Measurements from ENCODE around the gene CDR2.

CDR2 gene

DNA sequence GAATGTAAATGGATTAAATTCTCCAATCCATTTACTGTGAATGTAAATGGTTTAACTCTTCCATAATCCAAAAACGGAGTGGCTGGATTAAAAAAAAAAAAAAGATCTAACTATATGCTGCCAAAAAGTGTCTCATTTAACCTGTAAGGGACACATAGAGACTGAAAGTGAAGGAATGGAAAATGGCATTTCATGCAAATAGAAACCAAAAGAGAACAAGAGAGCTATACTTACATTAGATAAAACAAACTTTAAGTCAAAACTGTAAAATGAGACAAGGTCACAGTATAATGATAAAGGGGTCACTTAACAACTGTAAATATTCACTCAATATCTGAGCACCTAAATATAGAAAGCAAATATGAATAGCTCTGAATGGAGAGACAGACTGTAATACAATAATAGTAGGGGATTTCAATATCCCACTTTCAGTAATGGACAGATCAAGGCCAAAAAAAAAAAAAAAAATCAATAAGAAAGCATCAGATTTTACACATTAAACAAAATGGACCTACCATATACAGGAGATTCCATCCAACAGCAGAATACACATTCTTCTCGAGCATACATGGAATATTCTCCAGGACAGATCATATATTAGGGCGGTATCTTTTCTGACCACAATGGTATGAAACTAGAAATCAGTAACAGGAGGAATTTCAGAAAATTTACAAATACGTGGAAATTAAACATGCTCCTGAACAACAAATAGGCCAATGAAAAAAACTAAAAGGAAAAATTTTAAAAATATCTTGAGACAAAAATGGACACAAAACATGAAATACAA, 36.4 kb downstream of the CDR2 start:
- Histone ChIP-seq H3K9ac (ENCODE audit: low read depth in 1 of 2, low read length in 2 of 2) (no peak overlapping the region), H3K36me3 (ENCODE audit: control insufficient read depth in 2 of 2, insufficient read depth in 2 of 2, low read length in 2 of 2) (peaks cover 28 to 31% of the 10 kb centered on the region in 2 donors), H3K27me3 (ENCODE audit: control insufficient read depth in 2 of 2, insufficient read depth in 2 of 2, low read length in 2 of 2) (no peaks in the 10 kb centered on the region), H3K4me1 (ENCODE audit: control insufficient read depth in 2 of 2, insufficient read depth in 2 of 2, low read length in 2 of 2) (no peaks in the 10 kb centered on the region), H3K4me3 (ENCODE audit: low read length in 2 of 2) (no peak overlapping the region), H3K9me3 (ENCODE audit: control insufficient read depth in 2 of 2, low read length in 2 of 2) (peaks cover 2 to 3% of the 10 kb centered on the region in 2 donors), H3K27ac (ENCODE audit: low read depth in 2 of 2, low read length in 2 of 2) (no peak overlapping the region)

DNA sequence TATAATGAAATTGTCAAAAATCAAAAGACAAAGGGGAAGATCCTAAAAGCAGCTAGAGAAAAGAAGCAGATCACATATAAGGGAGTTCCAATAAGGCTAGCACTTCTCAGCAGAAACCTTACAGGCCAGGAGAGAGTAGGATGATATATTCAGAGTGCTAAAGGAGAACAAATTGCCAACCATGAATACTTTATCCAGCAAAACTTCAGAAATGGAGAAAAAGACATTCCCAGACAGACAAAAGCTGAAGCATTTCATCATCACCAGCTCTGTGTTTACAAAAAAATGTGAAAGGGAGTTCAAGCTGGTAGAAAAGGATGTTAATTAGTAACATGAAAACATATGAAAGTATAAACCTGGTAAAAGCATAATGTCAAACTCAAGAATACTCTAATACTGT, 37.4 kb downstream of the CDR2 start:
- H3K36me3 ChIP-seq (ENCODE audit: control insufficient read depth in 2 of 2, insufficient read depth in 2 of 2, low read length in 2 of 2), result peaks cover 32 to 38% of the 10 kb centered on the region in 2 donors
- H3K4me1 ChIP-seq (ENCODE audit: control insufficient read depth in 2 of 2, insufficient read depth in 2 of 2, low read length in 2 of 2), result no peaks in the 10 kb centered on the region
- H3K9ac ChIP-seq (ENCODE audit: low read depth in 1 of 2, low read length in 2 of 2), result no peak overlapping the region
- H3K27me3 ChIP-seq (ENCODE audit: control insufficient read depth in 2 of 2, insufficient read depth in 2 of 2, low read length in 2 of 2), result no peaks in the 10 kb centered on the region
- no peak overlapping the region for H3K4me3 ChIP-seq (ENCODE audit: low read length in 2 of 2)
- peaks cover 2 to 3% of the 10 kb centered on the region in 2 donors for H3K9me3 ChIP-seq (ENCODE audit: control insufficient read depth in 2 of 2, low read length in 2 of 2)
- H3K27ac ChIP-seq (ENCODE audit: low read depth in 2 of 2, low read length in 2 of 2), result no peak overlapping the region

DNA sequence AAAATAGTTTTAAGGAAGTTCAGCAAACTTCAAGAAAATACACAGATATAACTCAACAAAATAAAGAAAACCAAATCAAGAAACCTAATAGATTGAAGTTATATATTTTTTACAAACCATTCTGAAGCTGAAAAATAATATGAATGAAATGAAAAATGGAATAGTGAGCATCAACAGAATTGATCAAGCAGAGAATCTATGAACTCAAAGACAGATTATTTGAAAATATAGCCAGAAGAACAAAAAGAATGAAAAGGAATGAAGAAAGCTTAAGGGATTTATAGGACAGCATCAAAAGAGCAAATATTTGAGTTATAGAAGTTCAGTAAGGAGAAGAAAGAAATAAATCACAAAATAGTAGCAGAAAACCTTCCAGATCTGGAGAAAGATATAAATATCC, 37.8 kb downstream of the CDR2 start:
- no peak overlapping the region for H3K4me3 ChIP-seq (ENCODE audit: low read length in 2 of 2)
- peaks cover 36 to 43% of the 10 kb centered on the region in 2 donors for H3K36me3 ChIP-seq (ENCODE audit: control insufficient read depth in 2 of 2, insufficient read depth in 2 of 2, low read length in 2 of 2)
- H3K27me3 ChIP-seq (ENCODE audit: control insufficient read depth in 2 of 2, insufficient read depth in 2 of 2, low read length in 2 of 2), result no peaks in the 10 kb centered on the region
- peaks cover 2 to 3% of the 10 kb centered on the region in 2 donors for H3K9me3 ChIP-seq (ENCODE audit: control insufficient read depth in 2 of 2, low read length in 2 of 2)
- H3K4me1 ChIP-seq (ENCODE audit: control insufficient read depth in 2 of 2, insufficient read depth in 2 of 2, low read length in 2 of 2), result no peaks in the 10 kb centered on the region
- no peak overlapping the region for H3K9ac ChIP-seq (ENCODE audit: low read depth in 1 of 2, low read length in 2 of 2)
- no peak overlapping the region for H3K27ac ChIP-seq (ENCODE audit: low read depth in 2 of 2, low read length in 2 of 2)

DNA sequence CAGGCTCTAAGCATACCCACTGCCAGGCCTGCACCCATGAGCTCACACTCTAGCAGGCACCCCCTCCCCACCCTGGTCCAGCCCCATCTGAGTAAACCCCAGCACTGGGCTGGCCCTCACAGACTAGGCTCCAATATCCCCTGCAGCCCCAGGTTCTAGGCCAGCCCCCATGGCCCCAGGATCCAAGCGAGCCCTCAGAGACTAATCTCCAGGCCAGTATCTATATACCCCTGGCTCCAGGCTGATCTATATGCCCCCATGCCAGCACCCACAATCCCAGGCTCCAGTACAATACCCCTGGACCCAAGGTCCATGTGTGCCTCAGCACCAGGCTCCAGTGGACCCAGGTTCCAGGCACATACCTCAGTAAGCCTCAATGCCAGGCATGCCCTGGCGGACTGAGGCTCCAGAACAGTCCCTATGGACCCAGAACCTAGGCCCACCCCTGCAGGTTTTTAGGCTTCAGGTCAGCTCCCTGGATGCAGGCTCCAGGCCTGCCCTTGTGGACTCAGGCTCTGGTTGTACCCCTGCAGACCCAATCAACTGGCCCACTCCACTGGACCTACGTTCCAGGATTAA, 38.7 kb downstream of the CDR2 start:
- Histone ChIP-seq H3K4me1 (ENCODE audit: control insufficient read depth in 2 of 2, insufficient read depth in 2 of 2, low read length in 2 of 2) (no peaks in the 10 kb centered on the region), H3K9ac (ENCODE audit: low read depth in 1 of 2, low read length in 2 of 2) (no peak overlapping the region), H3K9me3 (ENCODE audit: control insufficient read depth in 2 of 2, low read length in 2 of 2) (peaks cover 2 to 3% of the 10 kb centered on the region in 2 donors), H3K4me3 (ENCODE audit: low read length in 2 of 2) (no peak overlapping the region), H3K27ac (ENCODE audit: low read depth in 2 of 2, low read length in 2 of 2) (no peak overlapping the region), H3K36me3 (ENCODE audit: control insufficient read depth in 2 of 2, insufficient read depth in 2 of 2, low read length in 2 of 2) (peaks cover 39 to 46% of the 10 kb centered on the region in 2 donors), H3K27me3 (ENCODE audit: control insufficient read depth in 2 of 2, insufficient read depth in 2 of 2, low read length in 2 of 2) (no peaks in the 10 kb centered on the region)

DNA sequence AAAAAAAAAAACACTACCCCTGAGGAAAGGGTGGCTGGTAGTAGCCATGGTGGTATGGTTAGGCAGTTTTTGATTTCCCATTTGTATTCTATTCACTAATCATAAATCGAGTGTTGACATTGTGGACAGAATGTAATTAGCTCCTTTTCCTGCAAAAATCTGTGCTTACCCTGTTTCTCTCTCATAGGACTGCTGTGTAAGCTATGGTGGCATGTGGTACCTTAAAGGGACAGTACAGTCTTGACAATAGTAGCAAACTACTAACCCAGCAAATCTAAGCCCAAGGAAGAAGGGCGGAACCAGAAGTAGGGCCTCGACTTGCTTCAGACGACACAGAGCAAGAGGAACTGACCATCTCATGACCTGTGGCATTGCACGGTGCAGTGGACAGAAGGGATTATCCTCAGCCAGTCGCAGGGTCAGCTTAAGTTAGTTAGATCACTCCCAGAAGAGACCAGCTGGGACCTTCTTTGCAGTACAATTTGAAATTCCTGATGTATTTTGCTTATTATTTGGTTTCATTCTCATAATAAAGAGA, 40.9 kb downstream of the CDR2 start:
- Histone ChIP-seq H3K9me3 (ENCODE audit: control insufficient read depth in 2 of 2, low read length in 2 of 2) (peaks cover 2 to 3% of the 10 kb centered on the region in 2 donors), H3K36me3 (ENCODE audit: control insufficient read depth in 2 of 2, insufficient read depth in 2 of 2, low read length in 2 of 2) (peaks cover 46 to 52% of the 10 kb centered on the region in 2 donors), H3K9ac (ENCODE audit: low read depth in 1 of 2, low read length in 2 of 2) (no peak overlapping the region), H3K4me3 (ENCODE audit: low read length in 2 of 2) (no peak overlapping the region), H3K27ac (ENCODE audit: low read depth in 2 of 2, low read length in 2 of 2) (no peak overlapping the region), H3K27me3 (ENCODE audit: control insufficient read depth in 2 of 2, insufficient read depth in 2 of 2, low read length in 2 of 2) (no peaks in the 10 kb centered on the region), H3K4me1 (ENCODE audit: control insufficient read depth in 2 of 2, insufficient read depth in 2 of 2, low read length in 2 of 2) (no peaks in the 10 kb centered on the region)

DNA sequence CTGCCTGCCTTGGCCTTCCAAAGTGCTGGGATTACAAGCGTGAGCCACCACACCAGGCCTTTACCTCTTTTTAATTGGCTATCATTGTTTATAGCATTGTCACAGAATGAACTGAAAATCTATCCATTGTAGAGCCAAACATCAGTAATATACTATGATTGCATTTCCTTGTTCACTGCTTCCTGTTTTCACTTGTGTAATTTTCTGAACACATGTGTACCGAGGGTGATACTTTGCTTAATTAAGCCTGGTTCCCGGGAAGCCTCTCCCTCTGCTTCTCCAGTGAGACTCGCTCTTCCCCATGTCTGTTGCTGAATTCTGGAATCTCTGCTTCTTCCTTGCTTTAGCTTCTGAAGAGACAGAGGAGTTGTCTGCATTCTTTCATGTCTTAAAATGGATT, 44.1 kb downstream of the CDR2 start:
- Histone ChIP-seq H3K27ac (ENCODE audit: low read depth in 2 of 2, low read length in 2 of 2) (no peak overlapping the region), H3K4me1 (ENCODE audit: control insufficient read depth in 2 of 2, insufficient read depth in 2 of 2, low read length in 2 of 2) (no peaks in the 10 kb centered on the region), H3K9ac (ENCODE audit: low read depth in 1 of 2, low read length in 2 of 2) (no peak overlapping the region), H3K4me3 (ENCODE audit: low read length in 2 of 2) (no peak overlapping the region), H3K27me3 (ENCODE audit: control insufficient read depth in 2 of 2, insufficient read depth in 2 of 2, low read length in 2 of 2) (no peaks in the 10 kb centered on the region), H3K36me3 (ENCODE audit: control insufficient read depth in 2 of 2, insufficient read depth in 2 of 2, low read length in 2 of 2) (peaks cover 56 to 61% of the 10 kb centered on the region in 2 donors), H3K9me3 (ENCODE audit: control insufficient read depth in 2 of 2, low read length in 2 of 2) (no peaks in the 10 kb centered on the region)

DNA sequence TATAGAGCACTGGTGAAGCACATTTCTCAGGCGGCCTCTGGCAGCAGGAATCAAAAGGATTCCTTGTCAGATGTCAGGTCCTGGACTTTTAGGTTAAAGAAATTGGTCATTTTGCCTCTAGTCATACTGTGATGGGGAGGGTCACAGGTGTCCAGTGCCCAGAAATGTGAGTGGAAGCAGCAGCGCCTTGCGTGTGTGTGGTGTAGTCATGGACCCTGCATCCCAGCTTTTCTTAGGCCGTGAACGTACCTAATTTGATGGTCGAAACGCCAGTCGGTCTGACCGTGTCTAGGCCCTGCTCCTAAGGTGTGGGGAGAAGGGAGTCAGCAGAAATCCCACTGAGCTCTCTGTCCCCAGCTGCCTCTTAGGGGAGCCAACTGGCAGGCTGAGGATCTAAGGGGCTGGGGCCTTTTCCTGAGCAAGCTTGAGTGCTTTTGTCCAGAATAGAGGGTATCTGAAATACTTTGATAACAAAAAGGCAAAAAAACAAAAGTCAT, 45.2 kb downstream of the CDR2 start:
- no peak overlapping the region for H3K9ac ChIP-seq (ENCODE audit: low read depth in 1 of 2, low read length in 2 of 2)
- H3K27me3 ChIP-seq (ENCODE audit: control insufficient read depth in 2 of 2, insufficient read depth in 2 of 2, low read length in 2 of 2), result no peaks in the 10 kb centered on the region
- no peak overlapping the region for H3K4me3 ChIP-seq (ENCODE audit: low read length in 2 of 2)
- peaks cover 56 to 60% of the 10 kb centered on the region in 2 donors for H3K36me3 ChIP-seq (ENCODE audit: control insufficient read depth in 2 of 2, insufficient read depth in 2 of 2, low read length in 2 of 2)
- H3K27ac ChIP-seq (ENCODE audit: low read depth in 2 of 2, low read length in 2 of 2), result no peak overlapping the region
- no peaks in the 10 kb centered on the region for H3K9me3 ChIP-seq (ENCODE audit: control insufficient read depth in 2 of 2, low read length in 2 of 2)
- H3K4me1 ChIP-seq (ENCODE audit: control insufficient read depth in 2 of 2, insufficient read depth in 2 of 2, low read length in 2 of 2), result no peaks in the 10 kb centered on the region

DNA sequence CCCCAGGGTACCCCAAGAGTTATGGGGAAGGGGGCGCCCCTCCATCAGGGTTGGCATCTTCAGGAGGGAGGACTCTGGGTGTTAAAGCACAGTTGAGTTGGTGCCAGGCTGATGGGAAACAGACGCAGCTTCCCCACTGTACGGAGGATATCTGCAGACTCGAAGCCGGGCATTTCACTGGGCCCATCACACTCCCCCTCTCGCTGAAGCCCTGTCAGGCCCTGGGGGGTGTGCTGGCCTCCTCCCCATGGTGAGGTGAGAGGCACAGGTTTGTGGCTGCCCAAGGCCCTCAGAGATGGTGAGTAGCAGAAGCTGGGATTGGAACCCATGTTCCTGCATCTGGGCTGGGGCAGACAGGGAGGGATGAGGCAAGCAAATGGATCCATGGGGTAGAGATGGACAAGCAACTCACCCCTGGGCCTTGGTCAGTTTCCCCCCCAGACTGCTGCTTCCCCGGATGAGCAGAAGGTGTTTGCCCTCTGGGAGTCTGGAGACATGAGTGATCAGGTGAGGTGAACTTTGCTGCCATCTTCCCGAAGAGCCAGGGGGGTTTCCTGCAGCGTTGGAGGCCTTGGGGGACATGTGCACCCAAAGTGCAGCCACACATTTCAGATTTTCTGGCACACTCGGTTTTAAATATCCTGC, 46.2 kb downstream of the CDR2 start:
- H3K27me3 ChIP-seq (ENCODE audit: control insufficient read depth in 2 of 2, insufficient read depth in 2 of 2, low read length in 2 of 2), result no peaks in the 10 kb centered on the region
- no peak overlapping the region for H3K9ac ChIP-seq (ENCODE audit: low read depth in 1 of 2, low read length in 2 of 2)
- H3K27ac ChIP-seq (ENCODE audit: low read depth in 2 of 2, low read length in 2 of 2), result no peak overlapping the region
- no peaks in the 10 kb centered on the region for H3K4me1 ChIP-seq (ENCODE audit: control insufficient read depth in 2 of 2, insufficient read depth in 2 of 2, low read length in 2 of 2)
- no peaks in the 10 kb centered on the region for H3K9me3 ChIP-seq (ENCODE audit: control insufficient read depth in 2 of 2, low read length in 2 of 2)
- H3K36me3 ChIP-seq (ENCODE audit: control insufficient read depth in 2 of 2, insufficient read depth in 2 of 2, low read length in 2 of 2), result peaks cover 51 to 59% of the 10 kb centered on the region in 2 donors
- no peak overlapping the region for H3K4me3 ChIP-seq (ENCODE audit: low read length in 2 of 2)

DNA sequence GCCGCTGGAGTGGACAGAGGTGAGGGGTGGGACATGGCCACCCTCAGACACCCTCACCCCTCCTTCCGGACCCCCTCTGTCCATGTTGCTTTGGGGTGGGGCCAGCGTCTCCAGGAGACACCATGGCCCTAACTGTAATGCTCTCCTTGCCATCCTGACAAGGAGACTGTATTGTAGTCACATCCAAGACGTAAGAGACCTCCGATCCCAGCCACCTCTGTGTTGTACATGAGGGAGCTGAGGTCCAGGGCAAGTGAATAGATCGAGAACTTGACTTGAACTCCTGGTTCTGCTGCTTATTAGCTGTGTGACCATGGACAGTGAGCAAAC, 47.0 kb downstream of the CDR2 start:
- Histone ChIP-seq H3K27me3 (ENCODE audit: control insufficient read depth in 2 of 2, insufficient read depth in 2 of 2, low read length in 2 of 2) (no peaks in the 10 kb centered on the region), H3K36me3 (ENCODE audit: control insufficient read depth in 2 of 2, insufficient read depth in 2 of 2, low read length in 2 of 2) (peaks cover 53 to 56% of the 10 kb centered on the region in 2 donors), H3K4me1 (ENCODE audit: control insufficient read depth in 2 of 2, insufficient read depth in 2 of 2, low read length in 2 of 2) (no peaks in the 10 kb centered on the region), H3K9ac (ENCODE audit: low read depth in 1 of 2, low read length in 2 of 2) (no peak overlapping the region), H3K9me3 (ENCODE audit: control insufficient read depth in 2 of 2, low read length in 2 of 2) (no peaks in the 10 kb centered on the region), H3K4me3 (ENCODE audit: low read length in 2 of 2) (no peak overlapping the region), H3K27ac (ENCODE audit: low read depth in 2 of 2, low read length in 2 of 2) (no peak overlapping the region)
